Hypothalamus (tissue), 51 donors: ENCODE data around the gene RAB24.

Source experiments
- DNase-seq, 51 donors: peaks; one replicate each; lab custom pipeline; 2025; lab: John Stamatoyannopoulos, UW

The RAB24 gene

DNA sequence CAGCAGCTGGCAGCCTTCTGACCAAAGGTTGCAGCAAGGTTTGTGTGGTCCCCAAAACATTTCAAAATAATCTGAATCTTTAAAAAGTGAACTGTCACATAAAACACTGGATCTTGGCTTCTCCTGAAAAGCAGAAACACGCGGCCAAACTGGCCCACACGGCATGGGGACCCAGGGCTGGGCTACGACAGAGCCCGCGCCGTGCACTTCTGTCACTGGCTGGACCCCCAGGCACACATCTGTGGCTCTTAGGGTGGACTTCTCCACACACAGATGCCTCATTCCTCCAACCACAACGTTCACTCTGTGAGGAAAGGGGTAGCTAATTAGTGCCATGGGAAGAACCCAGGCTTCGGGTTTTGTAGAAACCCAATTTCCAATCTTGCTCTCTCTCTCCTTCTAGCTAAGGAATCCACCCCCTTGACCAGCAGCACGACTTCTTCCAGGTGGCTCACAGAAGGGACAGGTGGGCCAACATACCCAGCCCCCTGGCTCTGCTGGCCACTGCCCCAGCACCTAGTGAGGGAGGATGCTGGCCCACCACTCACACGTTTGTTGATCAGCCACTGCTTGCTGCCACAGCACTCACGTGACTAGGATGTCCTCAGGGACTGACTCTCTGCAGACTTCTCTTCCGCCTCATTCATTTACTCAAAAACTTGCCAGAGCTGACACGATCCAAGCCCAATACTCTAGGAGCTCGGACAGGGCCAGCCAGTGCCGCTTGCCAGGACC lies 30.1 kb upstream of the RAB24 start:
- no peak for DNase-seq

DNA sequence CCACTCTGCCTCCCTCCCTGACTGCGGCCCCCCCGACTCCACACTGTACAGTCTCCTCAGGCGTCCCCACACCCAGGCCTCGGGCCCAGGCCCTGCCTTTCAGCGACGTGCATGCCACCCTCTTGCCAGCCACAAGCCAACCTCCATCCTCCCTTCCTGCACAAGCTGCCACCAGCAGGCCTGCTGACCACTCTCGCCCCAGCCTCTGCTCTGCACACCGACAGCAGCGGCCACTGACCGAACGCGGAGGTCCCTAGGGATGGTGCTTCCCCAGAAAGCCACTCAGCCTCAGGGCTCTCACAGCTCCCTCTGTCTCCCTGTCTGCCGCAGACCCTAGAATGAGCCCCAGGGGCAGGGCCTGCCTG lies 29.4 kb upstream of the RAB24 start:
- no peak for DNase-seq

DNA sequence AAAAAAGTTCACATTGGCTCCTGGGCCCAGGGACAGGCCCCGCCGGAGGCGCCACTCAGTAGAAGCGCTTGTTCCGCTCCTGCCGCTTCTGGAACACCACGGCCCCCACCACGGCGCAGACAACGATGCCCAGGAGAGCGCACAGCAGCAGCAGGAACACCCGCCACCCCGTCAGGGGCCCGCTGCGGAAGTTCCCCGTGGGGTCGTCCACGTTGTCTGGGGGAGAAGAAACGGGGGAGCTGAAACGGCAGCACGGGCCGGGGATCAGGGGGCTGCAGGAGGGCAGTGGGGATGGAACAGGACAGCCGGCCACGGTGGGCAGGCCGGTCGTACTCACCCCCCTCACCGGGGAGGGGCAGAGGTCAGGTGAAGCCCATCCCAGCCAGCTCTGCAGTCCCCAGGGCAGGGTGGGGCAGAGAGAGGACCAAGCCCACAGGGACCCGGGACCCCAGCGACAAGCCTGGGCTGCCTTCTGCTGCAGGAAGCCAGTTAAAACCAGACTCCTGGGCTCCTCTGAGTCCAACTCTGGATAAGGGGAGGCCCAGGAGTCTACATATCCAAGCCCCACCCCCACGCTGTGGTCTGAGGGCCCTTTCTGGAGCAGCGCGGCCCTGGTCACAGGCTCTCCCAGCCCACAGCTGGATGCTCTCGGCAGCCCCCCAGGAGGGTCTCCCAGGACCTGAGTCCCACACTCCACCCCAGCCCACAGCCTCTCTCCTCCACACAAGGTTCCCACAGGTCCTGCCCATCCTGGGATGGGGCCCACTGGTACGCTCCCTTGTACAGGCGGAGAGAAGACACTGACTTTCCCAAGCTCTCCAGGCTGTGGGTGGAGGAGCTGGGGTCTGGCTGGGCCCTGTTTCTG lies 28.7 kb upstream of the RAB24 start:
- no peak for DNase-seq

DNA sequence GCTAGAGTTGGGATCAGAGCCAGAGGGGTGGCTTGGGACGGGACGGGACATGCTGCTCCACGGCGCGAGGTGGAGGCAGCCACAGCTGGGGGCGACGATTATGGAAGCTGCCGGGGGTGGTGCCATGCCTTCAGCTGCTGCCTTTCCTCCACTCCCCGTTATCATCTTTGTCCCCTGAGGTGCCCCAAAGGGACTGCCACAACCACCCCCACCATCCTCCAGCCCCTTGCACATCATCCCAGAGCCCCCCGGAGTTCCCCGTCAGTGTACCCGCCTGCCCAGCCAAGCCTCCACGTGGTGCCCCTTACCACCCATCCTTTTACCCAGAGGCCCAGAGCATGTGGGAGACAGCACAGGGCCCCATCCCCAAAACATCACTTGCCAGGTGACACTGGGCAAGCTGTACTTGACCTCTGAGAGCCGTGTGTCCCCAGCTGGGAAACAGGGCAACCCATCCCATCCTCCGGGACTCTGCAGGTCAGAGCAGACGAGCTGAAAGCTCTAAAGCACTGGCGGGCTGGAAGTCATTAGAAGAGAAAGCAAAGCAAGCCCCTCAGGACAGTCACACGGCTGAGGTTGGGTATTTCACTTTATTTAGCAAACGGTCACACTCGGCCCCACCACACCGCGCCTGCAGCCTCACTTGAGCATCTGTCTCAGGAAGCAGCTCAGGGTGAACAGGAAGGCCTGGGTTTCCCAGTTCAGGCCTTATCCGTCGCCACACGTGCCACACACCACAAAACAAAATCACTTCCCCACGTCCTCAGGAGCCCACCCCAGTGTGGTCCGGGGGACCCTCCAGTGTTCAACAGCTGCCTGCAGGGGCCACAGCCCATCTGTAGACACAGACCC lies 27.7 kb upstream of the RAB24 start:
- no peak for DNase-seq

DNA sequence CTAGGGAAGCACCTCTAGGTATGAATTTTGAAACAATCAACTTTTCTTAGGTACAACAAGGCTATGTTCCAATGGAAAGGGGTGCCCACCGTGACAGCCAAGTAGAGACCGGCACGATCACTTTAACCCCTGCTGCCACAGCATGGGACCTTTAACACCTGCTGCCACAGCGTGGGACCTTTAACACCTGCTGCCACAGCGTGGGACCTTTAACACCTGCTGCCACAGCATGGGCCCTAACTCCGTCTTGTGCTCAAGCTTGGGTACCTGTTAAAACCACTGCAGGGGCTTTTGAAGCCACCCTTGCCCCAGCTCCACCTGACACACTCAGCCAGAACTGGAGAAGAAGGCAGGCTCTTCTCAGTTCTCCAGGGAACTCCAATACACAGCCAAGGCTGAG lies 26.4 kb upstream of the RAB24 start:
- DNase-seq = no peak

DNA sequence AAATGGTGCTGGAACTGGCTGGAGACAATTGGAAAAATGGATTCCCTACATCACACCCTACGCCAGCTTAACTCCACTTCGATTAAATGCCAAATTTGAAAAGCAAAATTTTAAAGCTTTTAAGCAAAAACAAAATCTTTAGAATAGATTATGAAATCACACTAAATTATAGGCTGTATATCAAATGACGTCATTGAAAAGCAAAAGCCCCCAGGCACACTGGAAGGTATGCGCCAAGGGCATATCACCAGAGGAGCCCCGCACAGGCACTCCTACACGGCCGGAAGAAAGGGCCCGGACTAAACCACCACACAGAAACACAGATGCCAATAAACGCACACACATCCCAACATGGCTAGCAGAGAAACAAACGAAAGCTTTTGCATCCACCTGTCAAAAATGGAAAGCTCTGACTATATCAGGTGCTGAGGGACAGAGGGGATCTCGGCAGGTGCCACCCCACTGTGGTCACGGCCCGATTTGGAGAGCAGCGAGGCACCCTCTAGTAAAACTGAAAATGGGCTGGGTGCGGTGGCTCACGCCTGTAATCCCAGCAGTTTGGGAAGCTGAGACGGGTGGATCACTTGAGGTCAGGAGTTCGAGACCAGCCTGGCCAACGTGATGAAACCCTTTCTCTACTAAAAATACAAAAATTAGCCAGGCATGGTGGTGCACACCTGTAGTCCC lies 25.2 kb upstream of the RAB24 start:
- no peak for DNase-seq

DNA sequence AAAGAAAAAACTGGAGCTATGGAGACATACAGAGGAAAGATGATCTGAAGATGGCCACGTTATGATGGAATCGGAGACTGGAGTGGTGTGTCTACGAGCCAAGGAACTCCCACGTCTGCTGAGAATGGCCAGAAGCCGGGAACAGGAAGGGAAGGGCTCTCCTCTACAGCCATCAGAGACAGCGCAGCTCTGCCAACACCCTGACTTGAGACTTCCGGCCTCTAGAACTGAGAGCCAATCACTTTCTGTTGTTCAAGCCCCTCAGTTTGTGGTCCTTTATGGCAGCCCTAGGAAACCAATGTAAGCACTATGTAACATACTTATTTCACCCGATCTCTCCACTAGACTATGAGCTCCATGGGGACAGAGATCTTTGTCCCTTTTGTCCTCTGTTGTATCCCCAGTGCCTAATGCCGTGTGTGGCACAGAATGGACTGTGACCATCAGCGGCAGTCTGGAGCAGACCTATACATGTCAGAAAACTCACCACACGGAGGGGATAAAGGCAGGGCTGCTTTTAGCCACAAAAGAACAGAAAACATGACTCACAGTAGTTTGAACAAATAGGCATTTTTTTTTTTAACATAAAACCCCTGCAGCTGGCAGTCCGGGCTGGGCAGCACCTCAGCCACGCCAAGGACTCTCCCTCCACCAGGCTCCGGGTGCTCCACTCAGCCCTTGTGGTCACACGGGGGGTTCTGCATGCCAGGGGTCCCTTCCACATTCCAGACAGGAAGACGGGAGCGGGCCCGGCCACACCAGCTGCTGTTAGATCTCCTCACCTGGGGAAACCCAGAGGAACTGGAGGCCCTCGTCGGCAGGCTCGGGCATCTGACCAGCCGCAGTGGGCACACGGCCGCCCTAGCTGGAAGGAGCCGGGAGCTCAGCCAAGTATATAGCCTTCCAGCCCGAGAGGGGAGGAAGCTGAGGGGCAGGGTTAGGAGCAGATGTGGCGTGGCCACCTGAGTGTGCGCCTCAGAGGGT lies 24.3 kb upstream of the RAB24 start:
- DNase-seq = no peak

DNA sequence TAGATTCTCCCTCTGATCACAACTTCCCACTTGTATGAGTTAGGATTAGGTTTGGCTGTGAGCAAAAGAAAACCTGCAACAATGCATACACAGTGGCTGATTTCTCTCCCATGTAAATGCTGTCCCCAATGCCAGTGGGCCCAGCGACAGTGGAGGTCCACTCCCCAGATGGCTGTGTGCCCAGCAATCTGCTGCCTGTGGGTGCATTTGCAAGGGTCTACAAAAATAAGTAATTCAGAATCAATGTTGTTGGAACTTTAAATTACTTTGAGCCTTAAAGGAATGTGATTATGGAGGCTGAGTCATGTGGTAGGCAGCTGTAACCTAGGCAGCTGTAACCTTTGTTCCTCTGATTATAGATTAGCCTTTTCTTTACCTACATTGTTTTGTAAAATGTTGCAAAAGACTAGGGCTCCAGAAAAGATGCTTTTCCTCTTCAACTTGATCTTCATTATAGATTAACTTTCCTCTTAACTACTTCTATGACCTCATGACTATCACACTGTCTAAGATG lies 22.4 kb upstream of the RAB24 start:
- no peak for DNase-seq

DNA sequence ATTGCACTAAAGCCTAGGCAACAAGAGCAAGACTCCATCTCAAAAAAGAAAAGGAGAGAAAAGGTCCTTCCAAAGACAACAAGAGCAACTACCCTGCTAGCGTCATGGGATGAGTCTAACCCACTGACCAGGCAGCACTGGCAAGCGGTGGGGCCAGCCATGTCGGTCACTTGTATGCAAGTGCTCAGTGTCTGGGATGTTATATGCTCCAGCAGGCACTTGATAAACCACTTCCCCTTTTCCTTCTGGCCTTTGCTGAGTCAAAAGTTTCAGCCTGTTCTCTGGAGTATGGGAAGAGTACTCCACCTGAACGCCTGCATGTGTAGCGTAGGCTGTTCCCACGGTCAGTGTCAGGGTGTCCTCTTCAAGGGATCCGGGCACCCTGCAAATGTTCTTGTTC lies 17.4 kb upstream of the RAB24 start:
- DNase-seq = no peak

DNA sequence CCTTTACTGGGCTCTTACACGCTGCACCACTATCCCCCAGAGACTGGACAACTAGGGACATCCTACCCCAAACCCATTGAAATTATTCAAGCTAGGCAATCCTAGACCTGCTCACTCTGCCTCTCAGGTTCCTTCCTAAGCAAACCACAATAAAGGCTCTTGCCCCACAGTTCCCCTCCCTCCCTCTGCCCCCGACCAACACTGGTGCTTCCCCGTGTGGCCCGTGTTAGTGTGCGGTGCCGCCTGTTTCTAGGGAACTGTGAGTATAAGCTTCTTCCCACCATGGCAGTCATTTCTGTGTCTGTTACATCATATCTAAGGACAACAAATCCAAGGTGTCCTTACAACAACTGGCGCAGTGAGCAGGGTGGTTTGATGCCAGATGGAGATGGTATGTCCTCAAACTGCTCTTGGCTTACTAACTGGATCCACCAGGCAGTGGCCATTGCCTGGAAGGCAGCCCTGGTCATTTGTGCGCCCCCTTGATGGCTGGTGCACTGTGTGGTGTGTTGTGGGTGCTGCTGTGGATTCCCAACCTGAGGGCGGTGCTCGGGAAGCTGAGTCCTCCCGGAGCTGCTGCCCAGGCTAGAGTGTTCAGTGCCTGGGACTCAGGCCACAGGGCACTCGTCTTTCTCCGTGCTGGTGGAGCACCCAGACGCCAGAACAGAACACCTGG lies 16.5 kb upstream of the RAB24 start:
- DNase-seq = no peak

DNA sequence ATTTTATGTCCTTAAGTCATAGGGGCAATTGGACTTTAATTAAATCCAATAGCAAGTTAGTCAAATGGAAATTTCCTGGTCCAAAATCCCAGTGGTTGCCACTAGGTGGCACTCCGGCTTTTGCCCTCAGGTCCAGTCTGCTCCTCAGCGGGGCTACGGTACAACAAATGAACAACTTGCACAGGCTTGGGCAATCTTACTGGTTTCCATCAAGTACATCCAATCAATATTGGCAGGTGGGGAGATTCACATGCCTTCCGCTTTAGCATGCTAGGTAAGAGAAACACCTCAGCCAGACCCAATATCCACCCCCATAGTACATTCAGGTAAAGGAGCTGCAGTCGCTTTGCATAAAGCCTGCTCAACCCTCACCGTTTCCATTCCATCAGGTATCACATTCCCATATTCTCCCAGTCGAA lies 14.4 kb upstream of the RAB24 start:
- DNase-seq = peak in 34 of 51 donors; percentile 3 to 72 (median 40)

DNA sequence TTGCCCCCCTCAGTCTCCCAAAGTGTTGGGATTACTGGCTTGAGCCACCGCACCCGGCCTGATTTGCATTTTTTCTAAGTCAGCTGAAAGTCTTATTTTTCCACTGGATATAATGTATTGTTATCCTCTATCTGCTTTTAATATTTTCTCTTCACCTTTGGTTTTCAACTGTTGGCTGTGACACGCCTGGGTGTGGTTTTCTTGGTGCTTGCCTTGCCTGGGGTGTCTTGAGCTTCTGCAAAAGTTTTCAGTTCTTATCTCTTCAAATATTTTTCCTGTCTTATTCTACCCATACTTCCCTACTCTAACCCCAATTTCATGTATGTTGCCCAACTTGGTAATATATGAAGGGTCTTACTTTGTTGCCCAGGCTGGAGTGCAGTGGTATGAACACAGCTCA lies 12.5 kb upstream of the RAB24 start:
- DNase-seq = no peak

DNA sequence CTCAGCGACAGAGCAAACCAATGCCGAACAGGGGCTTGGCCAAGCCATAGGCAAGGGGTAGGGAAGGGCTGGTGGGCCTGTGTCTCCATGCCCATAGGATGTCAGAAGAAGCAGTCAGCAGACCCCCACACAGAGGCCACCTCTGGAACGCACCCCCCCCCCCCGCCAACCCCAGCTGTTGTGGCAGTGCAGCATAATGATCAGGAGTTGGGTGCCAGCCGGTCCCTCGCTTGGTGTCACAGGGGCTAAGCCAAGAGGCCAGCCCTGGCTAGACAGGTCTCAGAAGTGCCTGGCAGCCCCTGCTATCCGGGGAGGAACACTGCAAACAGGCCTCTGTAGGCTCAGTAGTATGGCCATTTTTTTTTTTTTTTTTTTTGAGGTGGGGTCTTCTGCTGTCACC lies 11.9 kb upstream of the RAB24 start:
- no peak for DNase-seq

DNA sequence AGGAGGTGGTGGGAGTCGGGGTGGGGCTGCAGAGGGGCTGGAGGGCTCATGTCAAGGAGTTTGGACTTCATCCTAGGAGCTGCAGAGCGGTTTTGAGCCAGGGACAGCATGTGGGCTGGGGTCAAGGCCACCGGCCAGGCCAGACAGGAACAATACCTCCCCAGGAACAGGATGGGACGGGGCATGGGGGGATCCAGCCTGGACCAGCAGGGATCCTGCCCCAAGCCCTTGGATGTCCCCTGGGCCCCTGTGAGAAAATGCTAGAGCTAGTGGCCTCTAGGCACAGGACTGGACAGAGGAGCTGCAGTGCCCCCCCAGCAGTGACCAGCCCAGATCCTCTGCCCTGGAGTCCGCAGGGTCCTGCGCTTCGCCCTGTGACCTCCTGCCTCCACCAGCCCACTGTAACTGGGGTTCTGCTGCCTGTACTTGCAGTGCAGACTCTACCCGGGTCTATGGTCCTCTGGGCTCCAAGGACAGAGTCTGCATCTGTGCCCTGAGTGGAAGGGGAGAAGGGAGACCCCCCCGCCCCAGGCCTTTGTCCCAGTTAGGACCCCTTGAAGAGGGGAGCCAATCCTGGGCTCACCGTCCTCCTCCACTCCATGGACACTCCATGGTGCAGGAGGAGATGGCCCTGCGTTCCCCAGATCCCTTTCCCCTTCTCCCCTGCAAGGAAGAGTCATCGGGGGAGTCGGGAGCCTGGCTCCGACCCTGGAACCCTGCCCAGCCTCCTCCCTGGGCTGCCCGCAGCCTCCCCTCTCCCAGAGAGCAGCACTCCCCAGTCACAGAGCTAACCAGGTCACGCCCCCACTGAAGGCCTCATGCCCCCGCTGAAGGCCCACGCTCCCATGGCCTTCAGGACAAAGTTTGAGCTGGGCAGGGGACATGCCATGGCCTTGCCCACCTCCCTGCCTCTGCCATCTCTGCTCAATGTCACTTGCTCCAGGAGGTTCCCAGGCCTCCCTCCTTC lies 11.1 kb upstream of the RAB24 start:
- no peak for DNase-seq

DNA sequence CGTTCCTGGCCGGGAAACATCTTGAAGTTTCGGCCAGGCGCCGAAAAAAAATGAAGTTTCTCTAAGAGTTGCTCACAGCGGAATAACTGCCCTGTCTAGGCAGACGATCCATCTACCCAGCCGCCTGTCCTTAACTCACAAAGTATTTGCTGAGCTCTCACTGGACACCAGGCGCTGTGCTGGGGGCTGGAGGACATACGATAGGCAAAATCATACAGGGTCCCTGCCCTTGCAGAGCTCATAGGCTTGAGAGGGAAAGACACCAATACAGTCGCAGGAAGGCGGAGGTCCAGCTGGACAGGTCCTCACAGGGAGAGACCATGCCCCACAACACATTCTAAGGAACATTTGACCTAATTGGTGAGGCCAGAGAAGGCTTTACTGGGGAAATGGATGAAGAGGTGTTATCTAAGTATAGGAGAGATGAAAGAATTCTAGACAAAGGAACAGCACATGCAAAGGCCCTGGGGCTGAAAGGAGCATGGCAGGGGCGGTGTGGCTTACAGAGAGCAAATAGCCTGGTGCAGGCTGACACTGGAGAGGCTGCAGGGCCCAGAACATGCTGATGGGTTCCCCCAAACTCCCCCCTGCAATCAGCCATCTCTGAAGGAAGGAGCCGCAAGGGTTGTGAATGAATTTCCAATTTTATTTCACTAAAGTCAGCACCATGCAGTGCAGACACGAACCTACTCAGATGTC lies 10.2 kb upstream of the RAB24 start:
- no peak for DNase-seq

DNA sequence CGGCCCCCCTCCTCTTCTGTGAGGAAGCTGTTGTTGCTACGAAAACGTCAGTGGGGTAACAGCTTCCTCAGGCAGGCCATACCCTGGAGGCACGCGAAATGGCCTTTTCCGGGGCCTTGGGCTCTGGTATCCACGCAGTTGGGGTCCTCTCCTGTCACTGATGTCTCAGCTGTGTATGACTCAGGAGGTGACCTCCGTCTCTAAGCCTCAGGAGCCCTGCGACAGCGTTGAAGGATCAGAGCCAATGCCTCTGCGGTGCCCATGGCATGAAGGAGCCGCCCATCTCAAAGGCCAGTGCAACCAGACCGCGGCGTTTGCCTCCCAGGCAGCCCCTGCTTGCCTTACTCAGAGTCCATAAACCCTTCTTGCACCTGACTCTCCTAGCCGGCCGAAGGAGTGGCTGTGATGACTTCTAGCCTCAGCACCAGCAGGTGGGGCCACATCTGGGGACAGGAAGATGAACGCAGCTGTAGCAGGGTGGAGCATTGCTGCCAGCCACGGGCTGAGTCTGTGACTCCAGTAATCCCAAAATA lies 9.2 kb upstream of the RAB24 start:
- DNase-seq = no peak
